K562 (cell line): ENCODE data around the gene IL27RA. TPM values are rescaled to one million over a fixed set of nuclear protein-coding genes. Genes with fewer than 3 reads are reported as not detected.

Experiments
- FOXP4 ChIP-seq: sonication (generic); formaldehyde crosslinking; IDR thresholded peaks from 2 replicates; pipeline ENCODE4 v1.8.0; 2022; ENCODE audit warnings: mild to moderate bottlenecking, missing genetic modification reagents, borderline replicate concordance
- MCM2 ChIP-seq: fragments of 450-650 bp; IDR thresholded peaks from 2 replicates; pipeline ENCODE4 v1.6.1; 2017; ENCODE audit warnings: low read depth, mild to moderate bottlenecking
- MGA ChIP-seq: fragments of 450-650 bp; IDR thresholded peaks from 2 replicates; pipeline ENCODE4 v1.6.1; 2016; ENCODE audit warnings: mild to moderate bottlenecking, moderate library complexity
- NKRF ChIP-seq: fragments of 450-650 bp; IDR thresholded peaks from 2 replicates; pipeline ENCODE4 v1.6.1; 2016; ENCODE audit warnings: borderline replicate concordance
- SLC30A9 ChIP-seq: fragments of 250-450 bp; sonication (Bioruptor Pico); IDR thresholded peaks from 2 replicates; pipeline ENCODE4 v1.8.0; 2022; ENCODE audit warnings: mild to moderate bottlenecking, moderate library complexity
- SMARCA5 ChIP-seq: fragments of 450-650 bp; IDR thresholded peaks from 2 replicates; pipeline ENCODE4 v1.6.1; 2016
- TRIM25 ChIP-seq: fragments of 450-650 bp; IDR thresholded peaks from 2 replicates; pipeline ENCODE4 v1.7.0; 2016; ENCODE audit warnings: borderline replicate concordance
- ZNF3 ChIP-seq: fragments of 250-450 bp; sonication (Bioruptor Pico); IDR thresholded peaks from 2 replicates; pipeline ENCODE4 v1.5.0; 2021; ENCODE audit warnings: mild to moderate bottlenecking, moderate library complexity
- ZNF584 ChIP-seq: fragments of 200-800 bp; sonication (Bioruptor generic); IDR thresholded peaks from 2 replicates; pipeline ENCODE4 v1.6.1; 2016; ENCODE audit warnings: low read depth, mild to moderate bottlenecking, missing genetic modification characterization, missing compliant biosample characterization
- polyA plus RNA-seq, 8 experiments: library from polyadenylated mRNA; depleted of rRNA in 4 of 8; stranded (reverse) in 5 of 8; unstranded in 3 of 8; fragments of >200 nt; fragmentation: Nextera tagmentation in 2 of 8; fragmentation: Illumina TruSeq in 1 of 8; extraction: Ambion mirVana in 2 of 8; extraction: Trizol in 1 of 8; gene quantifications; 2 replicates each; pipeline versions ENCODE4 v1.2.1 to v1.2.3, GENCODE V29; 2011 to 2014; ENCODE audit warnings: inconsistent platforms in 1 of 8, missing spikeins in 1 of 8
- total RNA-seq, 7 experiments: library from RNA; depleted of rRNA in 6 of 7; stranded (reverse); fragments of >200 nt in 6 of 7; fragmentation: Illumina TruSeq in 2 of 7; extraction: Trizol in 2 of 7; gene quantifications; 2 replicates each; pipeline versions ENCODE4 v1.2.1 to v1.2.3, GENCODE V29; 2011 to 2021; ENCODE audit warnings: low replicate concordance in 1 of 7

The IL27RA gene
- total and polyA plus RNA-seq, 9 of the 15 experiments (the other 6 are each of a cell fraction or from before 2014, with no cell fraction given) = 1.9 to 15.9 (median 12.0) TPM

GRCh38 chr19:14005349-14006084 lies 26.0 kb upstream of the IL27RA start (continued):
- TF ChIP-seq MGA = no peak
- no peak for TF ChIP-seq SLC30A9
- peak; percentile 69; the same call in 1 of the 2 replicates for TF ChIP-seq FOXP4 (CRISPR knock-in tag)
- TF ChIP-seq TRIM25 = no peak
- TF ChIP-seq MCM2 = no peak
- TF ChIP-seq ZNF3 = peak; percentile 53; the same call in 1 of the 2 replicates
- TF ChIP-seq SMARCA5 = peak; percentile 100
- TF ChIP-seq ZNF584 (CRISPR knock-in tag) = no peak
- peak; percentile 35 for TF ChIP-seq NKRF
